Karpas-422 (cell line): Measurements from ENCODE around the gene NEURL1. TPM values are rescaled to one million over a fixed set of nuclear protein-coding genes. Genes with fewer than 3 reads are reported as not detected.

Experiments used
- DNase-seq: peaks from one replicate; pipeline ENCODE4 v3.0.0-alpha.2; 2015
- H2AFZ ChIP-seq: fragments of 200-600 bp; sonication (generic); 2 replicates; pipeline ENCODE4 v1.6.1; 2014; ENCODE audit warnings: antibody characterized with exemption, low read length, mixed read lengths
- H3K27ac ChIP-seq: fragments of 200-600 bp; sonication (generic); 2 replicates; pipeline ENCODE4 v1.5.1; 2014; ENCODE audit warnings: mild to moderate bottlenecking, low read length, moderate library complexity
- H3K27me3 ChIP-seq: fragments of 200-600 bp; sonication (generic); 2 replicates; pipeline ENCODE4 v1.6.1; 2014; ENCODE audit warnings: low read length, mixed read lengths
- H3K36me3 ChIP-seq: fragments of 200-600 bp; sonication (generic); 2 replicates; pipeline ENCODE4 v1.6.1; 2014; ENCODE audit warnings: low read length, mixed read lengths; ENCODE audit not compliant: insufficient read depth
- H3K4me1 ChIP-seq: fragments of 200-600 bp; sonication (generic); 2 replicates; pipeline ENCODE4 v1.6.1; 2014; ENCODE audit warnings: mild to moderate bottlenecking, low read length, mixed read lengths
- H3K4me2 ChIP-seq: fragments of 200-600 bp; sonication (generic); 2 replicates; pipeline ENCODE4 v1.6.1; 2014; ENCODE audit warnings: low read length, low read depth, mild to moderate bottlenecking; ENCODE audit not compliant: poor library complexity, severe bottlenecking
- H3K4me3 ChIP-seq: fragments of 200-600 bp; sonication (generic); 2 replicates; pipeline ENCODE4 v1.5.1; 2014; ENCODE audit warnings: mild to moderate bottlenecking, antibody characterized with exemption, low read length, mixed read lengths
- H3K79me2 ChIP-seq: fragments of 200-600 bp; sonication (generic); 2 replicates; pipeline ENCODE4 v1.6.1; 2014; ENCODE audit warnings: mild to moderate bottlenecking, low read length, mixed read lengths
- H3K9ac ChIP-seq: fragments of 200-600 bp; sonication (generic); 2 replicates; pipeline ENCODE4 v1.6.0; 2014; ENCODE audit warnings: low read length
- H3K9me2 ChIP-seq: fragments of 200-600 bp; sonication (generic), shearing (Covaris generic); replicated peaks from 2 replicates; pipeline ENCODE4 v1.6.0; 2014; ENCODE audit warnings: mild to moderate bottlenecking, low read length, moderate library complexity; ENCODE audit not compliant: insufficient read depth
- H3K9me3 ChIP-seq: fragments of 300-700, 200-600 bp; sonication (generic); 2 replicates; pipeline ENCODE4 v1.6.1; 2014; ENCODE audit warnings: low read length, mixed read lengths
- H4K20me1 ChIP-seq: fragments of 200-600 bp; sonication (generic); 2 replicates; pipeline ENCODE4 v1.6.1; 2014; ENCODE audit warnings: mild to moderate bottlenecking, antibody characterized with exemption, low read length, low read depth; ENCODE audit not compliant: insufficient read depth
- total RNA-seq: library from RNA; depleted of rRNA; stranded (reverse); fragments of >200 nt; shearing (Covaris generic); gene quantifications from 2 replicates; pipeline ENCODE4 v1.2.3, GENCODE V29; 2014; ENCODE audit warnings: low replicate concordance

NEURL1 gene
- total RNA-seq, 1 experiment from 2014 or later = not detected

- no peaks in the 10 kb centered on the region for H4K20me1 ChIP-seq
- H3K9me2 ChIP-seq = no peaks in the 10 kb centered on the region
- no peaks in the 10 kb centered on the region for H3K36me3 ChIP-seq
- peak overlapping the region; percentile 26 for H3K4me2 ChIP-seq
- H2AFZ ChIP-seq = no peak overlapping the region
- H3K4me3 ChIP-seq = no peak overlapping the region; the same call in 1 of the 2 replicates
- peak overlapping the region; percentile 44 for H3K9ac ChIP-seq
- no peaks in the 10 kb centered on the region for H3K9me3 ChIP-seq
- H3K79me2 ChIP-seq = no peaks in the 10 kb centered on the region
- H3K4me1 ChIP-seq = peaks cover 38% of the 10 kb centered on the region
- no peak for DNase-seq
- no peaks in the 10 kb centered on the region for H3K27me3 ChIP-seq
- H3K27ac ChIP-seq = peak overlapping the region; percentile 73
Measured at GRCh38 chr10:103457176-103457712, 36.3 kb upstream of the NEURL1 start.

DNA sequence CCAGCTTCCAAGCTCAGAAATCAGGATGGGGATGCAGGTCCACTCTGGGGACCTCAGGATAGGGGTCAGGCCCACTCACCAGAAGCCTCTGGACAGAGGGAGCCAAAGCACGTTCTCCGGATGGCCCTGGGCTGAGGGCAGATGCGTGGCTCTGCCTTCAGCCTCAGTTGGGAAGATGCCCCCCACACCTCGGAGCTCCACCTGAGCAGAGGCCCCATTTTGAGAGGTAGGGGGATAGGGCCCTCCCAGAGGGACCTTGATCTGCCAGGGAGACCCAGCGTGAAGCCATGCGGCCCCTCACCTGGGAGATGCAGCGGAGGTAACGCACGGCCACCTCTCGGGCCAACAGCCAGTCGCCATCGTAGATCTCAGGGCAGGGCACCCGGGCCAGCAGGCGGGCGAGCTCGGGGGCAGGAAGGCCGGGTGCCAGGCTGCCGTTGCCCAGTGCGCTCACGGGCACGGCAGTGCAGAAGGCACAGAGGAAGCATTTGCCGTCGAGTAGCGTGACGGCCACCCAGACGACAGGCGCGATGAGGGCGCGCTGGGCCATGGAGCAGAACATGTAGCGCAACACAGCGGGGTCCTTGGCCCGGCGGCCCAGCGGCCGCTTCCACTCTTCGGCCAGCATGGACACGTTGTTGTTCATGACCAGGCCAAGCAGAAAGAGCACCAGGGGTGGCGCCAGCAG, 35.5 kb upstream of the NEURL1 start:
- no peak for DNase-seq
- Histone ChIP-seq H2AFZ (no peak overlapping the region), H3K9me2 (no peaks in the 10 kb centered on the region), H3K4me2 (peak overlapping the region; percentile 26), H3K36me3 (no peaks in the 10 kb centered on the region), H3K79me2 (no peaks in the 10 kb centered on the region), H3K9ac (peak overlapping the region; percentile 44), H3K4me3 (no peak overlapping the region; the same call in 1 of the 2 replicates), H4K20me1 (no peaks in the 10 kb centered on the region), H3K9me3 (no peaks in the 10 kb centered on the region), H3K4me1 (peaks cover 38% of the 10 kb centered on the region), H3K27ac (peak overlapping the region; percentile 73), H3K27me3 (no peaks in the 10 kb centered on the region)

DNA sequence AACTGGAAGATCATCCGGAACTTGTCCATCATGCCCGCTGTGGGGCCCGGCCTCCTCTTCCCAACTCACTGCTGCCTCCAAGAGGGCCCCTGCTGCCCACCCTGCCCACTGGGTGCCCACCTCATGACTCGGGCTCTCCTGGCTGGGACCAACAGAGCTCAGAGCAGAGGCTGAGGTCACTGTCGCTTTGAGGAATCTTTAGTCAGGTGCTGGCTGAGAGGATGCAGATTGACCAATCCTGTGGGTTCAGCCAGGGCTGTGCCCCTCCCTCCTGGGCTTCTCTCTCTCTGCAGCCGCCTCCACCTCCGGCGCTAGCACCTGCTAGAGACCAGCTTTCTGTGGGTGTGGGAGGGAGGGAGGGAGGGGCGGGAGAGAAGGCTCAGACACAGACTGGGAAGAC, 34.8 kb upstream of the NEURL1 start, which contains the start of gene CALHM1:
Gene CALHM1 (minus strand): TSS at position 181 of the 400 bp plus-strand sequence. CDS start 149 bp downstream, at position 32.
- Histone ChIP-seq H3K9ac (peak within 1 kb of the TSS; percentile 56), H3K4me3 (peak within 1 kb of the TSS; percentile 30; the same call in 1 of the 2 replicates), H3K9me3 (no peaks in the 10 kb centered on the region), H3K27me3 (no peaks in the 10 kb centered on the region), H4K20me1 (no peaks in the 10 kb centered on the region), H3K4me1 (peaks cover 38% of the 10 kb centered on the region), H3K79me2 (no peaks in the 10 kb centered on the region), H3K36me3 (no peaks in the 10 kb centered on the region), H3K27ac (peak within 1 kb of the TSS; percentile 73), H3K9me2 (no peaks in the 10 kb centered on the region), H2AFZ (no peak within 1 kb of the TSS), H3K4me2 (peak within 1 kb of the TSS; percentile 27)
- DNase-seq = peak; percentile 74

DNA sequence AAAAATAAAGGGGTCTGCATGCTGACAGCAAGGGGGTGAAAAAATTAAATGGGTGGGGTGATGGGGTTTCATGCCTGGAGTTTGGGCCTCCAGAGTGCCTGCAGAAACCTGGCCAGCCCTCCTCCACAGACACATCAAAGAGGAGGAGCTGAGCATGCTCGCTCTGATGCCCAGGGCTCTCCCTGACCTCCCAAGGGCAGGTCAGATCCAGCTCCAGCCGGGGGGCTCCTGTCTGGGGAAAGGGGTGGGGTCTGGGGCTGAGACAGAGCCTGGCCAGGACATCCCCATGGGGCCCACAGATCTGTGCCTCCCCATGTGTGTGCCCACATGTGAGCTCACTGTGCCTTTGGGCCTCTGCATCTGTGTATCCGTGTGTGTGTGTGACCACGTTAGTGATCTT, 33.9 kb upstream of the NEURL1 start:
- H3K79me2 ChIP-seq = no peaks in the 10 kb centered on the region
- peak overlapping the region; percentile 56 for H3K9ac ChIP-seq
- H3K27me3 ChIP-seq = no peaks in the 10 kb centered on the region
- no peaks in the 10 kb centered on the region for H3K9me2 ChIP-seq
- no peak overlapping the region for H2AFZ ChIP-seq
- H3K27ac ChIP-seq = no peak overlapping the region
- no peak overlapping the region for H3K4me3 ChIP-seq
- no peak overlapping the region for H3K4me2 ChIP-seq
- H4K20me1 ChIP-seq = no peaks in the 10 kb centered on the region
- DNase-seq = no peak
- H3K4me1 ChIP-seq = peaks cover 46% of the 10 kb centered on the region
- H3K36me3 ChIP-seq = no peaks in the 10 kb centered on the region
- no peaks in the 10 kb centered on the region for H3K9me3 ChIP-seq

DNA sequence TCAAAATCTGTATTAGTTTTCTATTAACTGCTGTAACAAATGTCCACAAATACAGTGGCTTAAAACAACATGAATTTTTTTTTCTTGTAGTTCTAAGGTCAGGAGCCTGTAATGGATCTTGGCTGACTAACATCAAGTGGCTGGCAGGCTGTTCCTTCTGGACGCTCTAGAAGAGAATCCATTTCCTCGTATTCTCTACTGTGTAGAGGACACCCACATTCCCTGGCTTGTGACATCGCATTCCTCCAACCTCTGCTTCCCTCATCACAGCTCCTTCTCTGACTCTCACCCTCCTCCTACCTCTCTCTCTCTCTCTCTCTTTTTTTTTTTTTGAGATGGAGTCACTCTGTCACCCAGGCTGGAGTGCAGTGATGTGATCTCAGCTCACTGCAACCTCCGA, 30.0 kb upstream of the NEURL1 start:
- Histone ChIP-seq H3K4me1 (peaks cover 51% of the 10 kb centered on the region), H4K20me1 (no peaks in the 10 kb centered on the region), H3K4me3 (no peak overlapping the region), H3K9me3 (no peaks in the 10 kb centered on the region), H3K9ac (no peak overlapping the region), H3K27ac (no peak overlapping the region), H2AFZ (no peak overlapping the region), H3K79me2 (no peaks in the 10 kb centered on the region), H3K27me3 (no peaks in the 10 kb centered on the region), H3K36me3 (no peaks in the 10 kb centered on the region), H3K9me2 (no peaks in the 10 kb centered on the region), H3K4me2 (no peak overlapping the region)
- no peak for DNase-seq

GRCh38 chr10:103465411-103466179, 27.9 kb upstream of the NEURL1 start:
- Histone ChIP-seq H4K20me1 (no peaks in the 10 kb centered on the region), H2AFZ (no peak overlapping the region), H3K9ac (no peak overlapping the region), H3K4me2 (no peak overlapping the region), H3K9me2 (no peaks in the 10 kb centered on the region), H3K27me3 (no peaks in the 10 kb centered on the region), H3K27ac (no peak overlapping the region), H3K4me3 (no peak overlapping the region), H3K79me2 (no peaks in the 10 kb centered on the region), H3K9me3 (no peaks in the 10 kb centered on the region), H3K36me3 (no peaks in the 10 kb centered on the region), H3K4me1 (peaks cover 44% of the 10 kb centered on the region)
- DNase-seq = no peak

- peak overlapping the region; percentile 56; the same call in 1 of the 2 replicates for H2AFZ ChIP-seq
- peaks cover 55% of the 10 kb centered on the region for H3K4me1 ChIP-seq
- no peaks in the 10 kb centered on the region for H3K79me2 ChIP-seq
- H3K9me3 ChIP-seq = no peaks in the 10 kb centered on the region
- no peak overlapping the region for H3K4me2 ChIP-seq
- H3K27ac ChIP-seq = no peak overlapping the region
- no peaks in the 10 kb centered on the region for H3K9me2 ChIP-seq
- no peaks in the 10 kb centered on the region for H3K36me3 ChIP-seq
- H3K27me3 ChIP-seq = no peaks in the 10 kb centered on the region
- H3K4me3 ChIP-seq = no peak overlapping the region
- H3K9ac ChIP-seq = no peak overlapping the region
- no peaks in the 10 kb centered on the region for H4K20me1 ChIP-seq
- no peak for DNase-seq
Measured at GRCh38 chr10:103466734-103467133, 26.8 kb upstream of the NEURL1 start.

GRCh38 chr10:103467406-103467805, 26.1 kb upstream of the NEURL1 start:
- H2AFZ ChIP-seq = 0 out of 2 replicates have a peak overlapping the region, but pooled peaks have one; percentile 48
- H3K4me1 ChIP-seq = peaks cover 62% of the 10 kb centered on the region
- H3K27me3 ChIP-seq = no peaks in the 10 kb centered on the region
- no peaks in the 10 kb centered on the region for H3K36me3 ChIP-seq
- H4K20me1 ChIP-seq = no peaks in the 10 kb centered on the region
- H3K4me2 ChIP-seq = no peak overlapping the region
- H3K9ac ChIP-seq = no peak overlapping the region
- no peak overlapping the region for H3K4me3 ChIP-seq
- H3K27ac ChIP-seq = no peak overlapping the region
- no peaks in the 10 kb centered on the region for H3K9me3 ChIP-seq
- no peaks in the 10 kb centered on the region for H3K79me2 ChIP-seq
- no peaks in the 10 kb centered on the region for H3K9me2 ChIP-seq
- DNase-seq = no peak
